Measurements from ENCODE around the gene ERC2.

The ERC2 gene

DNA sequence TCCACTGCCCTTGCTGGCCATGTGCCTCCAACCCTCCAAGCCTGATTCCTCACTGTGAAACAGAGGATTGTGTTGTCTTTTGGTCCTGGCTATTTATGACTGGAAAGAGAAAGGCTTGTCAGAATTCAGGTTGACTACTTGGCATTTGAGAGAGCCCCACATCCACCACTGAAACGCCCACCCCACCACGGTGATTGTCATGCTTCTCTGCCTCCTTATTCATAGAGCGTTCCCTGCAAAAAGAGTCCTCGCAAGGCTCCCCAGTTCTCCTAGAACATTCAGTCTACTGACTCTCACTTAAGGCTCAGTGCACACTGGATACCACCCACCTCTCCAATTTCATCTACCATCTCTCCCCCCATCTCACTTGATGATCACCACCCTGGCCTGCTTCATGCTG, 818.3 kb downstream of the ERC2 start:
- Histone ChIP-seq H3F3A (ENCODE audit: insufficient read depth, low read length) (no peaks in the 10 kb centered on the region), H3K9me3 (ENCODE audit: low read length) (no peaks in the 10 kb centered on the region), H3K79me2 (ENCODE audit: insufficient read depth, low read length) (no peaks in the 10 kb centered on the region), H3K4me2 (ENCODE audit: low read length) (no peak overlapping the region), H3K27ac (ENCODE audit: low read depth, low read length, poor library complexity, severe bottlenecking) (no peak overlapping the region), H3K9me2 (ENCODE audit: low read depth, low read length) (no peaks in the 10 kb centered on the region), H3K4me1 (ENCODE audit: insufficient read depth, low read length, severe bottlenecking) (peaks cover 11% of the 10 kb centered on the region), H3K9ac (ENCODE audit: low read length) (no peak overlapping the region), H3K4me3 (ENCODE audit: low read depth, low read length, poor library complexity, severe bottlenecking) (no peak overlapping the region), H4K20me1 (ENCODE audit: insufficient read depth, low read length) (no peaks in the 10 kb centered on the region), H3K27me3 (ENCODE audit: insufficient read depth, low read length) (no peaks in the 10 kb centered on the region), H2AFZ (ENCODE audit: low read length) (no peak overlapping the region), H3K36me3 (ENCODE audit: insufficient read depth, low read length) (no peaks in the 10 kb centered on the region)
- TF ChIP-seq EZH2 (IDR thresholded peaks at IDR 0.05; ENCODE audit: borderline replicate concordance, low read length): no peak
- TF ChIP-seq, protein P1, sequence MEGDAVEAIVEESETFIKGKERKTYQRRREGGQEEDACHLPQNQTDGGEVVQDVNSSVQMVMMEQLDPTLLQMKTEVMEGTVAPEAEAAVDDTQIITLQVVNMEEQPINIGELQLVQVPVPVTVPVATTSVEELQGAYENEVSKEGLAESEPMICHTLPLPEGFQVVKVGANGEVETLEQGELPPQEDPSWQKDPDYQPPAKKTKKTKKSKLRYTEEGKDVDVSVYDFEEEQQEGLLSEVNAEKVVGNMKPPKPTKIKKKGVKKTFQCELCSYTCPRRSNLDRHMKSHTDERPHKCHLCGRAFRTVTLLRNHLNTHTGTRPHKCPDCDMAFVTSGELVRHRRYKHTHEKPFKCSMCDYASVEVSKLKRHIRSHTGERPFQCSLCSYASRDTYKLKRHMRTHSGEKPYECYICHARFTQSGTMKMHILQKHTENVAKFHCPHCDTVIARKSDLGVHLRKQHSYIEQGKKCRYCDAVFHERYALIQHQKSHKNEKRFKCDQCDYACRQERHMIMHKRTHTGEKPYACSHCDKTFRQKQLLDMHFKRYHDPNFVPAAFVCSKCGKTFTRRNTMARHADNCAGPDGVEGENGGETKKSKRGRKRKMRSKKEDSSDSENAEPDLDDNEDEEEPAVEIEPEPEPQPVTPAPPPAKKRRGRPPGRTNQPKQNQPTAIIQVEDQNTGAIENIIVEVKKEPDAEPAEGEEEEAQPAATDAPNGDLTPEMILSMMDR (IDR thresholded peaks at IDR 0.05; ENCODE audit: low read length): no peak

DNA sequence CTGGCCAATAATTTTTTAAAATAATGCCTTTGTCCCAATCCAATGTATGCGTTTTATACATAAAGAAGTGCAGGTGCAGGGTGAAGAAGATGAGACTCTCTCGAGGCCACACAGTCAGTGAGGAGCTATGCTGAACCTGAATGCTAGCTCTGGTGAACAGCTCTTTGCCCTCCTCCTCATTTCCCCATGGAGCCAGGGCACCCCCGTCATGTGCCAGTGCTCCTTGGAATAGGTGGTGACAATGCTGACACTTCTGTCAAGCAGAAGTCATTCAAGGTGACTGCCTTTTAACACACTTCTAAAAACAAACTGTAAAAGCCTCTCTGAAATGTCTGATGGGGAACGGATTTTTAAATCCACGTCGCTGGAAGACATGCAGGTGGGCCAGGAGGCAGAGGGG, 818.7 kb downstream of the ERC2 start:
- no peaks in the 10 kb centered on the region for H4K20me1 ChIP-seq (ENCODE audit: insufficient read depth, low read length)
- H3K4me2 ChIP-seq (ENCODE audit: low read length): no peak overlapping the region
- H3K27ac ChIP-seq (ENCODE audit: low read depth, low read length, poor library complexity, severe bottlenecking): no peak overlapping the region
- H3K79me2 ChIP-seq (ENCODE audit: insufficient read depth, low read length): no peaks in the 10 kb centered on the region
- no peaks in the 10 kb centered on the region for H3F3A ChIP-seq (ENCODE audit: insufficient read depth, low read length)
- no peaks in the 10 kb centered on the region for H3K9me2 ChIP-seq (ENCODE audit: low read depth, low read length)
- no peaks in the 10 kb centered on the region for H3K36me3 ChIP-seq (ENCODE audit: insufficient read depth, low read length)
- H3K9ac ChIP-seq (ENCODE audit: low read length): no peak overlapping the region
- H3K9me3 ChIP-seq (ENCODE audit: low read length): no peaks in the 10 kb centered on the region
- H2AFZ ChIP-seq (ENCODE audit: low read length): no peak overlapping the region
- no peak overlapping the region for H3K4me3 ChIP-seq (ENCODE audit: low read depth, low read length, poor library complexity, severe bottlenecking)
- peaks cover 8% of the 10 kb centered on the region for H3K4me1 ChIP-seq (ENCODE audit: insufficient read depth, low read length, severe bottlenecking)
- no peak for TF ChIP-seq EZH2 (IDR thresholded peaks at IDR 0.05; ENCODE audit: borderline replicate concordance, low read length)
- TF ChIP-seq, protein P1 (IDR thresholded peaks at IDR 0.05; ENCODE audit: low read length): no peak
- H3K27me3 ChIP-seq (ENCODE audit: insufficient read depth, low read length): no peaks in the 10 kb centered on the region

DNA sequence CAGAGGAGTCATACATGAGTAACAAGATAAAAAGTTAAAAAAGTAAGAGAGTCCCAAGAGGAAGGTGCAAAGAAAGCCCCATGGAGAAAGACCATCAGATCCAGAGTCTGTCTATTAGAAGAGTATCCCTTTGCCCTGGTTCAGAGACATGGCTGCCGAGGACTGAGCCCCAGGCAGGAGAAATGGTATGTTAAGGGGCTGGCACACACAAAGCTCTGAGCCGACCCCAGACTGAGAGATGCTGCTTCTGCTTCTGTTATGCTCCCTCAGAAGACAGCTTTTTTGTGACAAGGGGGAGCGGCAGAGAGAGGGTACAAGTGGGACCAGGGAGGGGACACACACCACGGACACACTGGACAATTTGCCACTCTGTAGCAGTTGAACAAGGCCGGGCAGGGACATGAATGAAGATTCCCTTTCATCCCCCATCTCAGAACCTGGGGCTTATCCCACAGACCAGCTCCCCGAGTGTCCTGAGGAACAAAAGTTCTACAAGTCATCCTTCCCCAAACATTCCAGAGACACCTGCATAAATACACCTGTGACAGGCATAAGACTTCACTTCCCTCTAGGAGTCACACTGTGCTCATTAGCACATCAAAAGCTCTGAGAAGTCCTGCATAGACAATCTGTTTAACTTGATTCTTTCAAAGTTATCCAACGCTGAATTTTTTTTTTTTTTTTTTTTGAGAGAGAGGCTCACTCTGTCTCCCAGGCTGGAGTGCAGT, 819.5 kb downstream of the ERC2 start:
- peaks cover under 1% of the 10 kb centered on the region for H3K4me1 ChIP-seq (ENCODE audit: insufficient read depth, low read length, severe bottlenecking)

More for the DNA sequence above, 819.5 kb downstream of the ERC2 start:
- Histone ChIP-seq H3K4me3 (ENCODE audit: low read depth, low read length, poor library complexity, severe bottlenecking) (no peak overlapping the region), H3K79me2 (ENCODE audit: insufficient read depth, low read length) (no peaks in the 10 kb centered on the region), H3K9me2 (ENCODE audit: low read depth, low read length) (no peaks in the 10 kb centered on the region), H3K27ac (ENCODE audit: low read depth, low read length, poor library complexity, severe bottlenecking) (no peak overlapping the region), H3K9ac (ENCODE audit: low read length) (no peak overlapping the region), H3K27me3 (ENCODE audit: insufficient read depth, low read length) (no peaks in the 10 kb centered on the region), H3K36me3 (ENCODE audit: insufficient read depth, low read length) (no peaks in the 10 kb centered on the region), H4K20me1 (ENCODE audit: insufficient read depth, low read length) (no peaks in the 10 kb centered on the region), H2AFZ (ENCODE audit: low read length) (no peak overlapping the region), H3F3A (ENCODE audit: insufficient read depth, low read length) (no peaks in the 10 kb centered on the region), H3K9me3 (ENCODE audit: low read length) (no peaks in the 10 kb centered on the region), H3K4me2 (ENCODE audit: low read length) (no peak overlapping the region)
- TF ChIP-seq EZH2 (IDR thresholded peaks at IDR 0.05; ENCODE audit: borderline replicate concordance, low read length): no peak
- TF ChIP-seq, protein P1 (IDR thresholded peaks at IDR 0.05; ENCODE audit: low read length): no peak
